HCT116 (cell line): Measurements from ENCODE around the gene UBA52. TPM values are rescaled to one million over a fixed set of nuclear protein-coding genes. Genes with fewer than 3 reads are reported as not detected.

Source experiments
- ATAC-seq: fragments of 200-7000 bp; cut with Tn5 transposase; 2 replicates; pipeline ENCODE4 v1.9.1; 2020; ENCODE audit warnings: mild to moderate bottlenecking, moderate library complexity
- BruUV-seq: library from RNA; stranded (reverse); fragments of 400-500 nt; replicated peaks from 2 replicates; lab custom pipeline; 2021; lab: Mats Ljungman, UMichigan
- CTCF ChIA-PET: fragments of 300-600 bp; sonication (Branson Sonifier 250); formaldehyde crosslinking; loops from one replicate; lab custom pipeline; 2021; ENCODE audit warnings: antibody characterized with exemption; lab: Charles Lee
- POLR2A ChIA-PET: fragments of 300-600, 350-600 bp; sonication (Branson Sonifier 250); formaldehyde crosslinking; loops from one replicate; lab custom pipeline; 2021; ENCODE audit warnings: antibody characterized with exemption; lab: Charles Lee
- RAD21 ChIA-PET, 2 experiments: fragments of 300-600 bp; sonication (Branson Sonifier 250); formaldehyde crosslinking; loops; one replicate each; lab custom pipeline; 2023; ENCODE audit warnings: low total read pairs in 2 of 2; ENCODE audit not compliant: uncharacterized antibody in 2 of 2, unreplicated experiment in 2 of 2, low non-redundant PET in 1 of 2; lab: Charles Lee
- DNase-seq: peaks from one replicate; pipeline ENCODE4 v3.0.0-alpha.2; 2010; ENCODE audit warnings: low read depth, low spot score
- H2AFZ ChIP-seq: fragments of 200-600 bp; shearing (Covaris generic), sonication (generic); 2 replicates; pipeline ENCODE4 v1.6.1; 2017; ENCODE audit warnings: low read depth, mixed run types, mixed read lengths, antibody characterized with exemption, low read length; ENCODE audit not compliant: poor library complexity, severe bottlenecking
- H3K27ac ChIP-seq: 2 replicates; pipeline ENCODE4 v1.5.1; 2012; ENCODE audit warnings: low read depth, low read length
- H3K27me3 ChIP-seq: fragments of 200-600 bp; sonication (generic); 2 replicates; pipeline ENCODE4 v1.6.1; 2016; ENCODE audit warnings: mixed run types, low read length, mixed read lengths; ENCODE audit not compliant: insufficient read depth
- H3K36me3 ChIP-seq, 2 experiments: fragments of 200-500 bp in 1 of 2; fragments of 200-600 bp in 1 of 2; sonication (Bioruptor generic) in 1 of 2; sonication (generic) in 1 of 2; 2 replicates each; pipeline versions ENCODE4 v1.5.1 to v1.6.1; 2014 to 2016; ENCODE audit warnings: low read length in 2 of 2, inconsistent platforms in 1 of 2, mixed read lengths in 1 of 2, mixed run types in 1 of 2; ENCODE audit not compliant: insufficient read depth in 2 of 2, control insufficient read depth in 1 of 2
- H3K4me1 ChIP-seq, 2 experiments: fragments of 200-600 bp in 1 of 2; sonication (generic) in 1 of 2; 2 replicates each; pipeline versions ENCODE4 v1.5.1 to v1.6.1; 2012 to 2017; ENCODE audit warnings: low read length in 2 of 2, inconsistent platforms in 1 of 2, mild to moderate bottlenecking in 1 of 2, mixed read lengths in 1 of 2, mixed run types in 1 of 2, moderate library complexity in 1 of 2; ENCODE audit not compliant: insufficient read depth in 2 of 2, control insufficient read depth in 1 of 2
- H3K4me2 ChIP-seq: fragments of 200-600 bp; sonication (generic); 2 replicates; pipeline ENCODE4 v1.6.1; 2017; ENCODE audit warnings: mixed run types, low read length, mixed read lengths
- H3K4me3 ChIP-seq, 2 experiments: fragments of 200-600 bp in 1 of 2; sonication (generic) in 1 of 2; replicated peaks in 1 of 2; 2 replicates each; pipeline ENCODE4 v1.5.1; 2011 to 2016; ENCODE audit warnings: low read length in 2 of 2, control low read depth in 1 of 2, low read depth in 1 of 2, mild to moderate bottlenecking in 1 of 2, mixed read lengths in 1 of 2, mixed run types in 1 of 2
- H3K79me2 ChIP-seq: fragments of 200-600 bp; sonication (generic); 2 replicates; pipeline ENCODE4 v1.6.1; 2017; ENCODE audit warnings: mild to moderate bottlenecking, mixed run types, low read length, moderate library complexity, mixed read lengths; ENCODE audit not compliant: insufficient read depth
- H3K9ac ChIP-seq: fragments of 200-600 bp; sonication (generic); 2 replicates; pipeline ENCODE4 v1.6.1; 2016; ENCODE audit warnings: low read length, mixed read lengths
- H3K9me2 ChIP-seq: fragments of 200-600 bp; sonication (generic), shearing (Covaris generic); 2 replicates; pipeline ENCODE4 v1.6.1; 2017; ENCODE audit warnings: mixed run types, mild to moderate bottlenecking, moderate library complexity; ENCODE audit not compliant: insufficient read depth
- H3K9me3 ChIP-seq, 2 experiments: fragments of 200-500 bp in 1 of 2; fragments of 200-600 bp in 1 of 2; sonication (Bioruptor generic) in 1 of 2; sonication (generic) in 1 of 2; 2 replicates each; pipeline ENCODE4 v1.6.1; 2014 to 2017; ENCODE audit warnings: low read length in 2 of 2, mixed read lengths in 2 of 2, inconsistent platforms in 1 of 2, low read depth in 1 of 2, mild to moderate bottlenecking in 1 of 2, mixed run types in 1 of 2, moderate library complexity in 1 of 2; ENCODE audit not compliant: control insufficient read depth in 1 of 2, insufficient read depth in 1 of 2
- H4K20me1 ChIP-seq: fragments of 200-600 bp; sonication (generic), shearing (Covaris generic); 2 replicates; pipeline ENCODE4 v1.6.1; 2017; ENCODE audit warnings: mixed run types, mild to moderate bottlenecking, moderate library complexity; ENCODE audit not compliant: insufficient read depth
- CEBPB ChIP-seq: IDR thresholded peaks from 2 replicates; pipeline ENCODE4 v1.6.1; 2012; ENCODE audit warnings: low read depth
- EGR1 ChIP-seq: IDR thresholded peaks from 2 replicates; pipeline ENCODE4 v1.6.1; 2012; ENCODE audit warnings: low read depth
- ELF1 ChIP-seq: IDR thresholded peaks from 2 replicates; pipeline ENCODE4 v1.6.1; 2012; ENCODE audit warnings: low read depth, borderline replicate concordance
- EZH2 ChIP-seq: fragments of 200-600 bp; sonication (generic); IDR thresholded peaks from 2 replicates; pipeline ENCODE4 v1.6.1; 2017; ENCODE audit warnings: antibody characterized with exemption, mixed run types
- FOSL1 ChIP-seq: IDR thresholded peaks from 2 replicates; pipeline ENCODE4 v1.6.1; 2012; ENCODE audit warnings: low read depth
- JUND ChIP-seq: IDR thresholded peaks from 2 replicates; pipeline ENCODE4 v1.6.1; 2012
- POLR2A ChIP-seq: IDR thresholded peaks from 2 replicates; pipeline ENCODE4 v1.7.0; 2011; ENCODE audit warnings: borderline replicate concordance; ENCODE audit not compliant: insufficient read depth, insufficient read length; ENCODE audit errors: extremely low read depth
- POLR2AphosphoS5 ChIP-seq: IDR thresholded peaks from 2 replicates; pipeline ENCODE4 v1.6.1; 2011; ENCODE audit warnings: mild to moderate bottlenecking, low read depth, low read length, moderate library complexity
- RAD21 ChIP-seq: IDR thresholded peaks from 2 replicates; pipeline ENCODE4 v1.6.1; 2012; ENCODE audit warnings: low read depth, mild to moderate bottlenecking
- SIN3A ChIP-seq: IDR thresholded peaks from 2 replicates; pipeline ENCODE4 v1.6.1; 2012; ENCODE audit warnings: low read depth
- SP1 ChIP-seq: IDR thresholded peaks from 2 replicates; pipeline ENCODE4 v1.6.1; 2012; ENCODE audit warnings: low read depth
- SRF ChIP-seq: IDR thresholded peaks from 2 replicates; pipeline ENCODE4 v1.6.1; 2012; ENCODE audit warnings: low read depth
- TCF7L2 ChIP-seq: IDR thresholded peaks from 2 replicates; pipeline ENCODE4 v1.7.0; 2011; ENCODE audit warnings: borderline replicate concordance, inconsistent platforms; ENCODE audit not compliant: insufficient read depth, insufficient read length; ENCODE audit errors: extremely low read depth
- YY1 ChIP-seq: IDR thresholded peaks from 2 replicates; pipeline ENCODE4 v1.6.1; 2011; ENCODE audit warnings: low read length, low read depth, moderate library complexity, mild to moderate bottlenecking; ENCODE audit not compliant: insufficient replicate concordance; ENCODE audit errors: extremely low read depth
- ZNF274 ChIP-seq: fragments of 200-500 bp; sonication (Bioruptor generic); IDR thresholded peaks from 2 replicates; pipeline ENCODE4 v1.6.1; 2014; ENCODE audit warnings: mild to moderate bottlenecking, low read depth, low read length, inconsistent platforms
- intact Hi-C: fragments of 100-400 bp; cut with micrococcal nuclease; formaldehyde crosslinking; loops from 2 replicates; pipeline ENCODE4 v1.10.0; 2022
- total RNA-seq: library from RNA; stranded (reverse); gene quantifications from one replicate; pipeline ENCODE4 v1.2.1, GENCODE V29; 2021; ENCODE audit not compliant: unreplicated experiment
- TF ChIP-seq, protein P1 (sequence below), 3 experiments: fragments of 200-600 bp in 1 of 3; sonication (generic) in 1 of 3; IDR thresholded peaks in 2 of 3; conservative IDR thresholded peaks in 1 of 3; 2 replicates each; pipeline ENCODE4 v1.5.1; 2012 to 2017; ENCODE audit warnings: low read depth in 2 of 3, low read length in 2 of 3, antibody characterized with exemption in 1 of 3, borderline replicate concordance in 1 of 3, control low read depth in 1 of 3, mild to moderate bottlenecking in 1 of 3, mixed read lengths in 1 of 3, mixed run types in 1 of 3, moderate library complexity in 1 of 3; ENCODE audit not compliant: insufficient read depth in 1 of 3
- TF ChIP-seq, protein P2 (sequence below): IDR thresholded peaks from 2 replicates; pipeline ENCODE4 v1.6.1; 2012; ENCODE audit warnings: low read depth
- TF ChIP-seq, protein P3 (sequence below): IDR thresholded peaks from 2 replicates; pipeline ENCODE4 v1.6.1; 2011; ENCODE audit warnings: mild to moderate bottlenecking, low read length, moderate library complexity; ENCODE audit not compliant: insufficient replicate concordance; ENCODE audit errors: extremely low read depth
- TF ChIP-seq, protein P4 (sequence below): IDR thresholded peaks from 2 replicates; pipeline ENCODE4 v1.6.1; 2012
- TF ChIP-seq, protein P5 (sequence below): IDR thresholded peaks from 2 replicates; pipeline ENCODE4 v1.6.1; 2012

The UBA52 gene
- total RNA-seq, 1 experiment from 2014 or later: 1,743 TPM

DNA sequence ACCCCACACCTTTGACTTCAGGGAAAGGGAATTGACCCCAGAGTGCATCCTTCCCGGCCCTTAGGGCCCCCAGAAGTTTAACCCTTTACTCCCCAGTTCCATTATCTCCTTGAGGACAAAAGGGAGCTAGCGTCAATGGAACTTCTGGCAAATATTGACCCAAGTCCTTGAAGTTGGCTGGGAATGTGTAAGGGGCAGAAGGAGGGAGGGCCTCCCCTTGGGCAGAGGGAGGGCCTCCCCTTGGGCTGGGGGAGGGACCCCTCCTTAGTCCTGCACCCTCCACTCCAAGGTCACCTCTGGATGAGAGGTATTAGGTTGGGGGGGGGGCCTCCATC is 38.0 kb downstream of the UBA52 start:
- TF ChIP-seq, protein P1, sequence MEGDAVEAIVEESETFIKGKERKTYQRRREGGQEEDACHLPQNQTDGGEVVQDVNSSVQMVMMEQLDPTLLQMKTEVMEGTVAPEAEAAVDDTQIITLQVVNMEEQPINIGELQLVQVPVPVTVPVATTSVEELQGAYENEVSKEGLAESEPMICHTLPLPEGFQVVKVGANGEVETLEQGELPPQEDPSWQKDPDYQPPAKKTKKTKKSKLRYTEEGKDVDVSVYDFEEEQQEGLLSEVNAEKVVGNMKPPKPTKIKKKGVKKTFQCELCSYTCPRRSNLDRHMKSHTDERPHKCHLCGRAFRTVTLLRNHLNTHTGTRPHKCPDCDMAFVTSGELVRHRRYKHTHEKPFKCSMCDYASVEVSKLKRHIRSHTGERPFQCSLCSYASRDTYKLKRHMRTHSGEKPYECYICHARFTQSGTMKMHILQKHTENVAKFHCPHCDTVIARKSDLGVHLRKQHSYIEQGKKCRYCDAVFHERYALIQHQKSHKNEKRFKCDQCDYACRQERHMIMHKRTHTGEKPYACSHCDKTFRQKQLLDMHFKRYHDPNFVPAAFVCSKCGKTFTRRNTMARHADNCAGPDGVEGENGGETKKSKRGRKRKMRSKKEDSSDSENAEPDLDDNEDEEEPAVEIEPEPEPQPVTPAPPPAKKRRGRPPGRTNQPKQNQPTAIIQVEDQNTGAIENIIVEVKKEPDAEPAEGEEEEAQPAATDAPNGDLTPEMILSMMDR (IDR thresholded peaks at IDR 0.05 in 2 of 3, conservative IDR thresholded peaks at IDR 0.05 in 1 of 3; ENCODE audit: borderline replicate concordance in 1 of 3, insufficient read depth in 1 of 3, low read depth in 2 of 3, low read length in 2 of 3): no peak
- no peak for TF ChIP-seq YY1
- TF ChIP-seq POLR2AphosphoS5: no peak
- TF ChIP-seq, protein P2, sequence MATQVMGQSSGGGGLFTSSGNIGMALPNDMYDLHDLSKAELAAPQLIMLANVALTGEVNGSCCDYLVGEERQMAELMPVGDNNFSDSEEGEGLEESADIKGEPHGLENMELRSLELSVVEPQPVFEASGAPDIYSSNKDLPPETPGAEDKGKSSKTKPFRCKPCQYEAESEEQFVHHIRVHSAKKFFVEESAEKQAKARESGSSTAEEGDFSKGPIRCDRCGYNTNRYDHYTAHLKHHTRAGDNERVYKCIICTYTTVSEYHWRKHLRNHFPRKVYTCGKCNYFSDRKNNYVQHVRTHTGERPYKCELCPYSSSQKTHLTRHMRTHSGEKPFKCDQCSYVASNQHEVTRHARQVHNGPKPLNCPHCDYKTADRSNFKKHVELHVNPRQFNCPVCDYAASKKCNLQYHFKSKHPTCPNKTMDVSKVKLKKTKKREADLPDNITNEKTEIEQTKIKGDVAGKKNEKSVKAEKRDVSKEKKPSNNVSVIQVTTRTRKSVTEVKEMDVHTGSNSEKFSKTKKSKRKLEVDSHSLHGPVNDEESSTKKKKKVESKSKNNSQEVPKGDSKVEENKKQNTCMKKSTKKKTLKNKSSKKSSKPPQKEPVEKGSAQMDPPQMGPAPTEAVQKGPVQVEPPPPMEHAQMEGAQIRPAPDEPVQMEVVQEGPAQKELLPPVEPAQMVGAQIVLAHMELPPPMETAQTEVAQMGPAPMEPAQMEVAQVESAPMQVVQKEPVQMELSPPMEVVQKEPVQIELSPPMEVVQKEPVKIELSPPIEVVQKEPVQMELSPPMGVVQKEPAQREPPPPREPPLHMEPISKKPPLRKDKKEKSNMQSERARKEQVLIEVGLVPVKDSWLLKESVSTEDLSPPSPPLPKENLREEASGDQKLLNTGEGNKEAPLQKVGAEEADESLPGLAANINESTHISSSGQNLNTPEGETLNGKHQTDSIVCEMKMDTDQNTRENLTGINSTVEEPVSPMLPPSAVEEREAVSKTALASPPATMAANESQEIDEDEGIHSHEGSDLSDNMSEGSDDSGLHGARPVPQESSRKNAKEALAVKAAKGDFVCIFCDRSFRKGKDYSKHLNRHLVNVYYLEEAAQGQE: no peak
- no peak for TF ChIP-seq EZH2
- no peak for TF ChIP-seq JUND
- no peak for TF ChIP-seq ZNF274
- TF ChIP-seq, protein P3, sequence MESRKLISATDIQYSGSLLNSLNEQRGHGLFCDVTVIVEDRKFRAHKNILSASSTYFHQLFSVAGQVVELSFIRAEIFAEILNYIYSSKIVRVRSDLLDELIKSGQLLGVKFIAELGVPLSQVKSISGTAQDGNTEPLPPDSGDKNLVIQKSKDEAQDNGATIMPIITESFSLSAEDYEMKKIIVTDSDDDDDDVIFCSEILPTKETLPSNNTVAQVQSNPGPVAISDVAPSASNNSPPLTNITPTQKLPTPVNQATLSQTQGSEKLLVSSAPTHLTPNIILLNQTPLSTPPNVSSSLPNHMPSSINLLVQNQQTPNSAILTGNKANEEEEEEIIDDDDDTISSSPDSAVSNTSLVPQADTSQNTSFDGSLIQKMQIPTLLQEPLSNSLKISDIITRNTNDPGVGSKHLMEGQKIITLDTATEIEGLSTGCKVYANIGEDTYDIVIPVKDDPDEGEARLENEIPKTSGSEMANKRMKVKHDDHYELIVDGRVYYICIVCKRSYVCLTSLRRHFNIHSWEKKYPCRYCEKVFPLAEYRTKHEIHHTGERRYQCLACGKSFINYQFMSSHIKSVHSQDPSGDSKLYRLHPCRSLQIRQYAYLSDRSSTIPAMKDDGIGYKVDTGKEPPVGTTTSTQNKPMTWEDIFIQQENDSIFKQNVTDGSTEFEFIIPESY: no peak
- TF ChIP-seq ELF1: no peak
- TF ChIP-seq, protein P4, sequence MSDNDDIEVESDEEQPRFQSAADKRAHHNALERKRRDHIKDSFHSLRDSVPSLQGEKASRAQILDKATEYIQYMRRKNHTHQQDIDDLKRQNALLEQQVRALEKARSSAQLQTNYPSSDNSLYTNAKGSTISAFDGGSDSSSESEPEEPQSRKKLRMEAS: no peak
- TF ChIP-seq POLR2A: no peak
- TF ChIP-seq SP1: no peak
- no peak for TF ChIP-seq SIN3A
- no peak for TF ChIP-seq CEBPB
- no peak for TF ChIP-seq RAD21
- no peak for TF ChIP-seq EGR1
- TF ChIP-seq TCF7L2: no peak
- TF ChIP-seq, protein P5, sequence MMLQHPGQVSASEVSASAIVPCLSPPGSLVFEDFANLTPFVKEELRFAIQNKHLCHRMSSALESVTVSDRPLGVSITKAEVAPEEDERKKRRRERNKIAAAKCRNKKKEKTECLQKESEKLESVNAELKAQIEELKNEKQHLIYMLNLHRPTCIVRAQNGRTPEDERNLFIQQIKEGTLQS: no peak
- no peak for TF ChIP-seq FOSL1
- TF ChIP-seq SRF: no peak
- POLR2A ChIA-PET: no interaction called here
- H3K27me3 ChIP-seq: peaks cover 33% of the 10 kb centered on the region; the same call in 1 of the 2 replicates
- no peaks in the 10 kb centered on the region for H3K9me3 ChIP-seq
- intact Hi-C loops: no loop called here
- no peak overlapping the region for H3K4me2 ChIP-seq
- H2AFZ ChIP-seq: no peak overlapping the region
- peaks cover 25 to 52% of the 10 kb centered on the region in 2 experiments for H3K4me1 ChIP-seq
- no peak overlapping the region for H3K9ac ChIP-seq
- H3K27ac ChIP-seq: no peak overlapping the region
- no peak for DNase-seq
- H3K36me3 ChIP-seq: no peaks in the 10 kb centered on the region
- H4K20me1 ChIP-seq: no peaks in the 10 kb centered on the region
- H3K4me3 ChIP-seq: no peak overlapping the region
- CTCF ChIA-PET: no interaction called here
- no peaks in the 10 kb centered on the region for H3K79me2 ChIP-seq
- no peaks in the 10 kb centered on the region for H3K9me2 ChIP-seq
- no peak for ATAC-seq
- no TSS peak for BruUV-seq
- RAD21 ChIA-PET: interaction anchor here in 1 of 2 experiments (0.6 kb wide), 1 partner anchor 146 kb away, joined by 6 read pairs; no protein-coding TSS in a partner anchor
